HEK293T (cell line): ENCODE data around the gene NKAIN2.

Source experiments
- ARNT ChIP-seq: fragments of 450-650 bp; IDR thresholded peaks from 2 replicates; pipeline ENCODE4 v1.6.1; 2017; ENCODE audit warnings: mild to moderate bottlenecking
- BHLHE40 ChIP-seq: fragments of 450-650 bp; IDR thresholded peaks from 2 replicates; pipeline ENCODE4 v1.6.1; 2016; ENCODE audit warnings: mild to moderate bottlenecking, moderate library complexity, borderline replicate concordance
- ELF4 ChIP-seq: fragments of 450-650 bp; IDR thresholded peaks from 2 replicates; pipeline ENCODE4 v1.6.1; 2017; ENCODE audit warnings: antibody characterized with exemption
- FOXK2 ChIP-seq: fragments of 450-650 bp; IDR thresholded peaks from 2 replicates; pipeline ENCODE4 v1.6.1; 2016; ENCODE audit warnings: mild to moderate bottlenecking
- FOXM1 ChIP-seq: fragments of 450-650 bp; IDR thresholded peaks from 2 replicates; pipeline ENCODE4 v1.6.1; 2017; ENCODE audit warnings: mild to moderate bottlenecking, borderline replicate concordance
- HDGF ChIP-seq: fragments of 450-650 bp; IDR thresholded peaks from 2 replicates; pipeline ENCODE4 v1.6.1; 2017; ENCODE audit warnings: antibody characterized with exemption, borderline replicate concordance
- L3MBTL2 ChIP-seq: fragments of 450-650 bp; conservative IDR thresholded peaks from 2 replicates; pipeline ENCODE4 v1.6.1; 2016; ENCODE audit warnings: mild to moderate bottlenecking
- PKNOX1 ChIP-seq: fragments of 450-650 bp; IDR thresholded peaks from 2 replicates; pipeline ENCODE4 v1.6.1; 2016
- SP1 ChIP-seq: fragments of 450-650 bp; IDR thresholded peaks from 2 replicates; pipeline ENCODE4 v1.6.1; 2017
- SUZ12 ChIP-seq: fragments of 450-650 bp; IDR thresholded peaks from 2 replicates; pipeline ENCODE4 v1.6.1; 2016; ENCODE audit warnings: mild to moderate bottlenecking
- TARDBP ChIP-seq: fragments of 450-650 bp; IDR thresholded peaks from 2 replicates; pipeline ENCODE4 v1.6.1; 2016
- ZNF384 ChIP-seq: fragments of 450-650 bp; IDR thresholded peaks from 2 replicates; pipeline ENCODE4 v1.6.1; 2016

- TF ChIP-seq L3MBTL2 (no peak), FOXM1 (peak; percentile 92), TARDBP (peak; percentile 78), SP1 (no peak), ELF4 (no peak), FOXK2 (peak; percentile 88), HDGF (no peak), ARNT (peak; percentile 90), PKNOX1 (peak; percentile 97), SUZ12 (no peak), BHLHE40 (no peak; the same call in 1 of the 2 replicates), ZNF384 (peak; percentile 82)
These were observed 1018.5 kb downstream of the NKAIN2 start for GRCh38 chr6:124822204-124822613.
